HG03025 (cell line): ENCODE measurements around the gene HTR3B.
"Not testable (repeated sequence)": the region's sequence is repeated elsewhere in the genome, so short reads cannot be mapped to it uniquely, and the experiment has no call there.

ENCODE experiments used
- ATAC-seq: cut with Tn5 transposase; IDR thresholded peaks from one replicate; pipeline ENCODE4 v1.9.1; 2021; ENCODE audit warnings: mild to moderate bottlenecking, moderate library complexity; ENCODE audit not compliant: unreplicated experiment, low FRiP score

Gene HTR3B, protein sequence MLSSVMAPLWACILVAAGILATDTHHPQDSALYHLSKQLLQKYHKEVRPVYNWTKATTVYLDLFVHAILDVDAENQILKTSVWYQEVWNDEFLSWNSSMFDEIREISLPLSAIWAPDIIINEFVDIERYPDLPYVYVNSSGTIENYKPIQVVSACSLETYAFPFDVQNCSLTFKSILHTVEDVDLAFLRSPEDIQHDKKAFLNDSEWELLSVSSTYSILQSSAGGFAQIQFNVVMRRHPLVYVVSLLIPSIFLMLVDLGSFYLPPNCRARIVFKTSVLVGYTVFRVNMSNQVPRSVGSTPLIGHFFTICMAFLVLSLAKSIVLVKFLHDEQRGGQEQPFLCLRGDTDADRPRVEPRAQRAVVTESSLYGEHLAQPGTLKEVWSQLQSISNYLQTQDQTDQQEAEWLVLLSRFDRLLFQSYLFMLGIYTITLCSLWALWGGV

DNA sequence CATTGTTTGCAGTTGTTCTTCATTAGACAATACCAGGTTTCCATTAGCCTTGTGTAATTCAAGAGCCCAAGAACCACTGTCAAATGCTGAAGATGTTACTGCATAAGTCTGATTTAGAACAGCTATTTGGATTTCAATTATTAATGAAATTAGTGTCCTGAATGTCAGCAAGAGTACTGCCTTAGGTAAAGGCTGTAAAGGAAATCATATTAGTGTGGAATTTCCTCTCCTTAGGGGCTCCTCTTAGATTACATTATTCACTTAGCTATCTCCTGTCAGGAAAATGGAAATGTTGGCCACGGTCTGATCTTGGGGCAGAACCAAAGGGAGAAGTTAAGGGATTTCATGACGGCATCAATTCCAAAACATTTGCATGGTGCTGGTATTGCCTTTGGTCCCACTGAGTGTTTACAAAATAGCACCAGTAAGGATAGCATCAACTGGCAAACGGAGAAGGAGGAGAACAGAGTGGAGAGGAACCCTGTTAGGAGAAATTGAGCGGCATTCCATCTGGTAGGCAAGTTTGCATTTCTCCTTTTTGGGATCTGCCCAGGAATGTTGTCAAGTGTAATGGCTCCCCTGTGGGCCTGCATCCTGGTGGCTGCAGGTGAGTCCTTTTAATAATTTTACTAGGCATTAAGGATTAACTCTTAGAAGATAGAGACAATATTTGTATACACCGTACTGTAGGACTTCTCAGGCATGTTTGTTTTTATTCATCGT lies at the start of gene HTR3B:
Gene HTR3B, plus strand, starts transcription at position 418 of the 723 bp plus-strand sequence. Its CDS starts 138 bp downstream, at position 556.
- no peak for ATAC-seq

DNA sequence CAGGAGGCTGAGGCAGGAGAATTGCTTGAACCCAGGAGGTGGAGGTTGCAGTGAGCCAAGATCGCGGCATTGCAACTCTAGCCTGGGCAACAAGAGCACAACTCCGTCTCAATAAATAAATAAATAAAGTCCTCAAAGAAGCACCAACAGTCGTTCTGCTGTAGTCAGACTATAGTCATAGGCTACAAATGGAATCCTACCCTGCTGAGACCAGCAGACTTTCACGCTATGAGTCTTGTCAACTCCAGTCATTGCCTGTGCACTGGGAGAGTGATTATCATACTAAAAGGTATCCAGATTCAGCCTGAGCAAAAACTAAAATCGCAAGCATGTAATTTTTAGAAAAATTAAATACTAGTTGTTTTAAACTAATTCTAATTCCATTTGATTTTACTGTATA lies 48.8 kb upstream of the HTR3B start:
- ATAC-seq: no peak

DNA sequence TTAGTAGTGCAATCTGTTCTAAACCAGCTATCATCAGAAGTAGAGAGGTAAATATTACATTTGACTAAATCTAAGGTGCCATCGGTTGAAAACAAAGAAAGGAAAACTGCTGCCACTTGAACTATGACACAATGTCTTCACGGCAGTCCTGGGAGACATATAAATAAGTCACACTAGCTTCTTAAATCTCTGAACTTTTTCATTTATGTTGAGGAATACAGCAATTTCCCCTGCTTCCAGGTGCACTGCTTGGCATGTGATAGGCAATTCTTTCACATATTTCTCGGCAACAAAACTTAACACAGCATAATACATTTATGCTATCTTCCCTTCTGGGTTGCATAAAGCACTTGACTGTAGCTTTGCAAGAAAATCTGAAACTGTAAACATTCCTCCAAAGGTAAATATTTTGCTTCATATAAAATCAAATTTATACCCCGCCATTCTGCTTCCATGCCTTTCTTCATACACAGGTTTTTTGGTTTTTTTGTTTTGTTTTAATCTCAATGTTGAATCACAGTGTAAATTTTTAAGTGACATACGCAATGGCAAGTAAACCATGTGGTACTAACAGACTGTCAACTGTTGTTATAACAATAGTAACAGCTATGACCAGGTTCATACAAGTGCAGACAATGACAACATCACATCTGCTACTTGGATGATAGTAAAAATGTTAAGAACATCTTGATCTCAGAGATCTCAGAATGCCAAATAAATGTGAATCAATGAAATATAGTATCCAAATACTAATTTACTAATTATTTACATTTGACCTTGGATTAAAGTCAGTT lies 47.4 kb upstream of the HTR3B start:
- no peak for ATAC-seq

DNA sequence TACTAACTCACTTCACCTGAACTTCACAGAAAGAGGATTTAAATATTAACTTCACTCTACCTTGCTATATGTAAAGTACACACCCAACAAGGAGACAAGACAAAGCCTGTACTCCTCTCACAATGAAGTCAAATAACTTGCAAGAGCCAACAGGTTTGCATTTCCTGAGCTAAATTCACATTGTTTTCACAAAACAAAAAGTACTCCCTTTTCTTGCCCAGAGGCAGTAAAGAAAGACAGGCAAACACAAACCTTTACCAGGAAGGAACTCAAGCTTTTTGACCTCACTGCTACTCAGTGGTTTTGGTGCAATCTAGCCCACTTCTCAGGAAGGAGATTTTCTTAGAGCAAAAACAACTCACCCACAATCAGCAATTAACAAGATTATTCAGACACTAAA lies 44.9 kb upstream of the HTR3B start:
- no peak for ATAC-seq

DNA sequence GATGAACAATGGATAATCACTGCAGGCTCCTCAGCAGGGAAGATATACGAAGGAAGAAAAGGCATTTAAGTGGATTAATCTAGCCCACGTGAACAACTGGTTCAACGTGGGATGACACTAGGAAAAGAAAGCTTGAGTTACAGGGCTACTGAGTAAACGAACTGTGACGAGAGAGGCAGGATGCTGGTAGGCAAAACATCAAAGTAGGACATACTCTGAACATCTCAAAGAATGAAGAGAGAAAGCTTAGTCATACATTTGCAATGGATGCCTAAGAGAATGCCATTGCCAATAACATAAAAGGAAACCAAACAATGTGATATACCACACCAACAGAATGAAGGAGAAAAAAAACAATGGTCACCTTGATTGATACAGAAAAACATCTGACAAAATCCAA lies 42.2 kb upstream of the HTR3B start:
- ATAC-seq: no peak

DNA sequence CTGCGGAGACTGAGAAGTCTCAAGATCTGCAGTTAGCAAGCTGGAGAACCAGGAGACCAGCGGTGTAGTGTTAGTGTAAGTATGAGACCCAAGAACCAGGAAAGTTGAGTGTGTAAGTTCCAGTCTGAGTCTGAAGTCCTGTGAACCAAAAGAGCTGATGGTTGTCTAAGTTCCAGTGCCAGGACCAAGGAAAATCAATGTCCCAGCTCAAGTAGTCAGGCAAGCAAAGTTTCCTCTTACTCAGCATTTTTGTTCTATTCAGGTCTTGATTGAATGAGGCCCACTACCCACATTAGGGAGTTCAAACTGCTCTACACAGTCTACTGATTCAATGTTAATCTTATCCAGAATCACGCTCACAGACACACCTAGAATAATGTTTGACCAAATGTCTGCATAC lies 40.2 kb upstream of the HTR3B start:
- ATAC-seq: no peak

DNA sequence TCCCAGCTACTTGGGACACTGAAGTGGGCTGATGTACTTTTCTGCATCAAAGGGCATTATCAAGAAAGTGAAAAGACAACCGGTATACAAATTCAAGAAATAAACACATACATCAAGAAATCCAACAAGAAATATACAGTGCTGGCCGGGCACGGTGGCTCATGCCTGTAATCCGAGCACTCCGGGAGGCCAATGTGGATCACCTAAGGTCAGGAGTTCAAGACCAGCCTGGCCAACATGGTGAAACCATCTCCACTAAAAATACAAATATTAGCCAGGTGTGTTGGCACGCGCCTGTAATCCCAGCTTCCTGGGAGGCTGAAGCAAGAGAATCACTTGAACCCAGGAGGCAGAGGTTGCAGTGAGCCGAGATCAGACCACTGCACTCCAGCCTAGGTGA lies 38.7 kb upstream of the HTR3B start:
- no peak for ATAC-seq

DNA sequence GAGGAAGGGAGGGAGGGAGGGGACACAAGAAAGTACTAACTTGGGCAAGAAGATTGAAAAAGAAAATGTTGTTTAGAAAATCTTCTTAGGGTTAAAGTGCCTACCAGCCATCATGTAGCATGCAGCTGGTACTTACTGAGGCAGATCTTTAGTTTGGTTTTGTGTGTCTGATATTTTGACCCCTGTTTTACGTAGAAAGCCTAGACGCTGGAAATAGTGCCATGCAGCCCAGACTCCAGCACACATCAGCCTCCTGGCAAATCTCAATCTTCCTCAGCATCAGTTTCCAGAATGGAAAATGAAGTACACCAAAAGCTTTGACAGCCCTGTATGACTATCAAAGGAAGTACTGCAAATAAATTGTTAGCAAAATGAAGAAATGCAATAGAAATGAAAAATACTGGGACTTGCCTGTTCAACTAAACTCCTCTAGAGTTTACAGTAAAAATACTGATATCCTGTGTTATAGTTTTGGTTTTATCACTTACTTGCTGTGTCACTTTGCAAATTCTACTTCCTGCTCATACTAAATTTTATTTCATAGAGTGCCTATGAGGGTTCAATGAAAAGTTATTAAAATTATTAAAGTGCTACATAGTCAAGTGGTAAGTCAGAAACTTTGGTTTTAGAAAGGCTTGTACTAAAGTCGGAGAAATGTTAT lies 36.6 kb upstream of the HTR3B start:
- ATAC-seq: no peak

DNA sequence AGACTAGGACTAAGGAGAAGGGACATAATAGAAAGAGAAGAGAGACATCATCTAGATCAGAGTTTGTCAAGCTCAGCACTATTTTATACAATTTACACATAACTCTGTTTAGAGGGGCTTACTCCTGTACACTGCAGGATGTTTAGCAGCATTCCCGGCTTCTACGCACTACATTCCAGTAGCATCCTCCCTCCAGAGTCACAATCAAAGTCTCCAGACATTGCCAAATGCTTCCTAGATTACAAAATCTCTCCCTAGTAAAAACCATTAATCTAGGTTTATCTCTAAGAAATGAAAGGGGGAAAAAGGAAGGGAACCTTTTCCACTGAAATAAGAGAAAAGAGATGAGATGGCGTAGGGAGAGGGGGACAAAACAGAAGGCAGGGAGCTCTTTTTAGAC lies 33.3 kb upstream of the HTR3B start:
- ATAC-seq: no peak

DNA sequence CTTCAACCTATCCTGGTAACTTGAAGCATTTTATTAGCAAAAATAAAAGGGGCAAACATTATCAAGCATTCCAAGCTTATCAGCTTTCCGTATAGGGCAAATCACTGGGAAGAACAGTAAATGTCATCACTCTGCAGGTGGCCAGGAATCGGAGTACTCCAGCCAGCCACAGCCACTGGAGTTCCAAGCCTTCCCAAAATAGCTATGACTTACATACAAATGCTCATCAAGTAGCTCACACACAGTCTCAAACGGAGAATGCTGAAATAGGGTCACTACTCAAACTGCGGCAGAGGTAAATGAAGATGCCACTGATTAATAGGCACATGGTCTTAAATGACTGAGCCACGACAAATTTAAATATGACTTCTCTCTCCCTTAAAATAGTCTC lies 31.4 kb upstream of the HTR3B start:
- ATAC-seq: no peak

DNA sequence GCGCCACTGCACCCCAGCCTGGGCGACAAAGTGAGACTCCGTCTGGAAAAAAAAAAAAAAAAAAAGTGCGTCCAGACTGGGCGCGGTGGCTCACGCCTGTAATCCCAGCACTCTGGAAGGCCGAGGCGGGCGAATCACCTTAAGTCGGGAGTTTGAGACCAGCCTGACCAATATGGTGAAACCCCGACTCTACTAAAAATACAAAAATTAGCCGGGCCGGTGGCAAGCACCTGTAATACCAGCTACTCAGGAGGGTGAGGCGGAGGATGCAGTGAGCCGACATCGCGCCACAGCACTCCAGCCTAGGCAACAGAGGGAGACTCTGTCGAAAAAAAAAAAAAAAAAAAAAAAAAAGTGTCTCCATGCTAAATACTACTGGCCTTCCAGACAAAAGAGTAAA lies 30.5 kb upstream of the HTR3B start:
- no peak for ATAC-seq

DNA sequence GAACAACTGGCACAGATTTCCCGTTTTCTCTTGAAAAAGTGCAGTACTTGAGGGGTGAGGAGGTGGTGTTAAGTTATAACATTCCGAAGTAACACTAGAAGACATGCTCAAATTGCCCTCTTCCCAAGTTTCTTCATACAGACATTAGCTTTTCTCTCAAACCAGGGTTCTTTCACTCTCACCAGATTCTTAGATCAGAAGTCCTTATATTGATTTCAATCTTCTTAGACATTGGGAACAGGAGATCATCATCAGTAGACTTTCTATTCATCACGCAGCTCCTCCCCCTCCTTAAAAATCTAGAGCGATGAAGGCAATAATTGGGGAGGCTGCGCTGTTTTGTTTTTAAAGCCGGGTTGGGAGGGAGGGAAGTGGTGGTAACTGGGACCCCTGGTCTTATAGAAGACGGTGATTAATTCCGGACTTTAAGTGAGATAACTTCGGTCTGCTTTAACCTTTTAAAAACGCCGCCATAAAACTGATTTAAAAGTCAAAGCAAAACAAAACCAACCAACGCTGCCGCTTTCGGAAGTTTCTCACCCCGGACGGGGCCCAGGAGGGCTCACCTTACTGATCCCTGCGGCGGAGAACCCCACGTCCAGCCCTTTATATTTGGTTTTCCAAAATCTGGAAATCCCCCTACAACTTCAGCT lies 29.9 kb upstream of the HTR3B start:
- peak; percentile 37 for ATAC-seq

DNA sequence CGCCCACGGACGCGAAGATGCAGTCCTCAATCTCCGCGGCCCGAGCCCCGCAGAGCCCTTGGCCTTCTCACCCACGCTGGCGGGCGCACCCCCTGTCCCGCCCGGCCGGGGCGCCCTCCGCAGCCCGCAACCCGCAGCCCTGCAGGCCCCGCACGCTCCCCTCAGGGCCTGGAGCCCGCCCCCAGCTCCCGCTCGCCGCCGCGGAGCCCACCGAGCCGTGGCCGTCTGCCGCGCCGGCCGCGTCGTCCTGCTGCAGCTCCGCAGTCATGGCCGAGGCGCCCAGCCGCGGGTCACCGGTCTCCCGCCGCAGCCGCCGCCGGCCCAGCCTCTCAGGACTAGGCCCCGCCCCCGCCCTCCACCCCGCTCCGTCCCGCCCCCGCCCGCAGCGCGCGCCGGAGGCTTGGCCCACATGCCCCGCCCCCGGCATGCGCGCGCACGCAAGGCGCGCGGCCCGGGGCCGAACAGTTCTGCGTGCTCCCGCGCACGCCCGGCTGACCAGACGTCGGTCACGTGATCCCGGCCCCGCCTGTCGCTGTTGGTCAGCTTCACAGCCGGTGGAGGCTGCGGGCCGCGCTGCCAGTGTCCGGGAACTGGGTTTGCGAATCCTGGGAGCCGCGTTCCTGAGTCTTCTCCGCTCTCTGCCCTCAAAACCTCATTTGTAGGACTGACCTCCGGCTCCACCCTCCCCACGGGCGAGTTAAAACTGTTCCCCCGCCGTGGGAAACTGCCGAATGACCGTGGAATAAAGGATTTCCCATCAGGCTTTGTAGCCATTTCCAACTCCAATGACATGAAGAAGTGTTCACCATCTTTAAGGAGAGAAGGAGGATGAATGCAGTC lies 29.1 kb upstream of the HTR3B start, which contains the start of gene USP28:
Gene USP28, minus strand, starts transcription at position 339 of the 840 bp plus-strand sequence. Its CDS starts 71 bp downstream, at position 268.
- ATAC-seq: peak; percentile 84

DNA sequence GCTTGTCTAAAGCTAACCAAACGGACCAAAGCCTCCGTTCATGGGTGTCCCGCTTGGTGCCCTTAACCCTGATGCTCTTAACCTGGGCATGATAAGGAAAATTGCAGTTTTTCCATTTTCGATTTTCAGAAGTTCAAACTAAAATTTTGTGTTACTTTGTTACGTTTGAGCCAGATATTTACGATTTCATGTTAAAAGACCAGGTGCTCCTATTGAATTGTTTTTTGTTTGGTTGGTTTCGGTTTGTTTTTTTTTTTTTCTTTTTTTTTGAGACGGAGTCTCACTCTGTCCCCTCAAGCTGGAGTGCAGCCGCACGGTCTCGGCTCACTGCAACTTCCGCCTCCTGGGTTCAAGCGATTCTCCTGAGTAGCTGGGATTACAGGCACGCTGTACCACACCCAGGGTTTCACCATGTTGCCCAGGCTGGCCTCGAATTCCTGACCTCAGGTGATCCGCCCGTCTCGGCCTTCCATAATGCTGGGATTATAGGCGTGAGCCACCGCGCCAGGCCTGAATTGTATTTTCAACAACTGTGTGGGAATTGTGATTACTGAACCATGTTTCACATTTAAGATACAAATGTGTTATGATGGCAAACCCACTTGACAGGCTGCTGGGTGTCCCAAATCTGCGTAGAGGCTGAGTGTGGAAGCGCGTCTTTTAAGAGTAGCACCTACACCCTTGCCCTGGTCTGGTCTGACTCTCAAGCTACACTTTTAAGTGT lies 28.4 kb upstream of the HTR3B start:
- ATAC-seq: no peak

DNA sequence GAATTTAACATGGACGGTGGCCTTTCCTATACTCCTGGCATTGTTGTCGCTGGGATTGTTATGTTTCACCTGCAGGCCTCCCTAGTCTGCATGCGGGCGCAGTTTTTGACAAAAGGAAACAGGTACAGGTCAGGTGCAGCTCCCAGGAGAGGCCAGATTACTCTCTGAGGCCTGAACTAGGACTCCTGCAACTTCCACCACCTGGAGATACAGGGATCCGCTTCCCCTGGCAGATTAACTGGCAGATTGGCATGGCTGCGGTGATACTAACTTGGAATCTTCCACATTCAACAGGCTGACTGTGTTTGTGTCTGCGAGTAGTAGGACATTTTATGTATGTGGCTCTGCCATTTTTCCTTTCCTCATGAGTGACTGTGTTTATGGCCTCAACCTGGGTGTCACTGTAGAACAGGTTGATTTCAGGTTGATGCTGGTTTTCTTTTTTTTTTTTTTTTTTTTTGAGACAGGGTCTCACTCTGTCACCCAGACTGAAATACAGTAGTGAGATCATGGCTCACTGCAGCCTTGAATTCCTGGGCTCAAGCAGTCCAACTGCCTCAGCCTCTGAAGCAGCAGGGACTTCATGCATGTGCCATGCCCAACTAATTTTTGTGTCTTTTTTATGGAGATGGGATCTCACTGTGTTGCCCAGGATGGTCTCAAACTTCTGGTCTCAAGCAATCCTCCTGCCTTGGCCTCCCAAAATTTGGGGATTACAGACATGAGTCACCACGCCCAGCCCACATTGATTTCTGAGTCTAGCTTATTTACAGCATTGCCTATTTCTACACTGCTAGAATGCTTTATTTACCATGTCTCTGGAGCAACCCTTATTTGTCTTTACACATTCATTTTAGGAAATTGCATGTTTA lies 27.6 kb upstream of the HTR3B start:
- ATAC-seq: no peak

DNA sequence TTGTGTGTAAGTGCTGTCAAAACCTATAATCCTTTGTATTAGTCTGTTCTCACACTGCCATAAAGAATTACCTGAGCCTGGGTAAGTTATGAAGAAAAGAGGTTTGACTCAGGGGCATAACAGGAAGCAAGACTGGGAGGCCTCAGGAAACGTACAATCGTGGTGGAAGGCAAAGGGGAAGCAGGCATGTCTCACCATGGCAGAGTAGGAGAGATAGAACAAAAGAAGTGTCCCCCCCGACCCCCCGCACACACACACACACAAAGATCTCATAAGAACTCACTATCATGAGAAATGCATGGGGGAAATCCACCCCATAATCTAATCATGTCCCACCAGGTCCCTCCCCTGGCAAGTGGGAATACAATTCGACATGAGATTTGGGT lies 26.9 kb upstream of the HTR3B start:
- ATAC-seq: no peak

DNA sequence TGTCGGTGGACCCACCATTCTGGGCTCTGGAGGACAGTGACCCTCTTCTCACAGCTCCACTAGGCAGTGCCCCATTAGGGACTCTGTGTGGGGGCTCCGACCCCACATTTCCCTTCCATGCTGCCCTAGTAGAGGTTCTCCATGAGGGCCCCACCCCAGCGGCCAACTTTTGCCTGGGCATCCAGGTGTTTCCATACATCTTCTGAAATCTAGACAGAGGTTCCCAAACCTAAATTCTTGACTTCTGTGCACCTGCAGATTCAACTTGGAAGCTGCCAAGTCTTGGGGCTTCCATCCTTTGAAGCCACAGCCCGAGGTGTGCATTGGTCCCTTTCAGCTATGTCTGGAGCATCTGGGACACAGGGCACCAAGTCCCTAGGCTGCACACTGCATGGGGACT lies 25.1 kb upstream of the HTR3B start:
- ATAC-seq: not testable (repeated sequence)

DNA sequence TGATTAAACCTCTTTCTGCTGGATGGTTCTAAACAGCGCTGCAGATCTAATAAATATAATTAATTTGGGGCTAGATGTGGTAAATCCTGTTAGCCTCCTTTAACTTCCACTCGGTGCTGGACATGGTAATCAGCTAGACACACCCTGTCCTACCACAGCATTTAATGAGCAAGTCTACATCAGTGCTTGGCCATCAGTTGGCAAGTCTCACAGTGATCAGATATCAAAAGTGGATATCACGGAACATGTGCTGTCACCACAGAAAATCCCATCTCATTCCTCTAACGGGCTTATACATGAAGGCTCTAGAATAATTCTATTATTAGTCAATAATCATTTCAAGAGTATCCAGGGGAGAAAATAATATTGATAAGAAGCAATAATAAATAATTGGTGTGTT lies 23.6 kb upstream of the HTR3B start:
- ATAC-seq: no peak
